ENCODE measurements around the gene KLKB1.
"Not testable (repeated sequence)": the region's sequence is repeated elsewhere in the genome, so short reads cannot be mapped to it uniquely, and the experiment has no call there.

Gene KLKB1

GRCh38 chr4:186240848-186241491 is 13.7 kb downstream of the KLKB1 start:
- H3K27ac ChIP-seq: no peak overlapping the region
- no peak for DNase-seq (ENCODE audit: low spot score)
- no peak for TF ChIP-seq CTCF (IDR thresholded peaks at IDR 0.05)
- H3K4me3 ChIP-seq: no peak overlapping the region

DNA sequence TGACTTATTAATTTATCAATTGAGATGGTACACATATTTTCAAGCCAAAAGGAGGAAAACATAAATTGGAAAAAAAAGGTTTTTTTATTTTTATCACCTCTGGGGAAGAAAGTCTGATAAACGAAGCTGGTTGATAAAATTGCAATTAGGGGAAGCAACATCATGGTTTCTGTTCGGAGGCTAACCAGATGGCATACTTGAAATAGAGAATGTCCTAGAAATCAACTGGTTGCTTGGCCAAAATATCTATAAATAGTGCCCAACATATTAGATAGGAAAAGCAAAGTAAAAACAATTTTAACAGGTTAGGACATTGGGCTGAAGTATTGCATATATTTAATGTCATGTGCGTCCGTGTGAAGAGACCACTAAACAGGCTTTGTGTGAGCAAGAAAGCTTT is 14.3 kb downstream of the KLKB1 start:
- H3K27ac ChIP-seq: no peak overlapping the region
- DNase-seq (ENCODE audit: low spot score): no peak
- no peak for TF ChIP-seq CTCF (IDR thresholded peaks at IDR 0.05)
- no peak overlapping the region for H3K4me3 ChIP-seq

GRCh38 chr4:186242031-186242430 is 14.7 kb downstream of the KLKB1 start:
- DNase-seq (ENCODE audit: low spot score); H3K27ac ChIP-seq; H3K4me3 ChIP-seq: not testable (repeated sequence)

DNA sequence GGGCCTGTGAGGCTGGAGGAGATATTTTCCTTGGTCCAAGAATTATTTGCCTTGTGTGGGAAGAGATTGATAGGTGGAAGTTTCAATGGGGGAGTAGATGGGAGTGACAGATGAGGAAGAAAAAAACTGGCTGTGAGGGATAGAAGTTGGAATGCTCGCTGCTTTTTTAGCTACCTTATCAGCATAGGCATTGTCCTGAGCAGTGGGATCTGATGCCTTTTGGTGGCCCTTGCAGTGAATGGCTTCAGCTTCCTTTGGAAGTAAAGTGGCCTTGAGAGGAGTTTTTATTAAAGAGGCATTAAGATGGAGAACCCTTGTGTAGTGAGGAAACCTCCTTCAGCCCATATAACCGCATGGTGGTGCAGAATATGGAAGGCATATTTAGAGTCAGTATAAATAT is 16.0 kb downstream of the KLKB1 start:
- no peak for TF ChIP-seq CTCF (IDR thresholded peaks at IDR 0.05)
- DNase-seq (ENCODE audit: low spot score): no peak

DNA sequence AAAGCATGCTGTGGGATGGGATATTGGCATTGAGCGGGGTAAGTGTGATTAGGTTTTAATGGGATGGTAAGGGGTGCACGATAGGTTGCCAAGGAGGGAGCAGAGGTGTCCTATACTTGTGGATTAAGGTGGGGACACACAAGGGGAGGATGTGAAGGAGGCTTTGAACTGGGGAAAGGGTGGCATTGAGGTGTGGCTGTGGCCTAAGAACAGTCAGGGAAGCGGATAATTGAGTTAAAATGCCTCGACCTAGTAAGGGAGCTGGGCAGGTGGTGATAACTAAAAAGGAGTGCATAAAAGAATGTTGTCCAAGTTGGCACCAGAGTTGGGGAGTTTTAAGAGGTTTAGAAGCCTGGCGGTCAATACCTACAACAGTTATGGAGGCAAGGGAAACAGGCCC is 17.5 kb downstream of the KLKB1 start:
- H3K27ac ChIP-seq: no peak overlapping the region
- DNase-seq (ENCODE audit: low spot score): no peak
- no peak for TF ChIP-seq CTCF (IDR thresholded peaks at IDR 0.05)

More for the DNA sequence above, 16.0 kb downstream of the KLKB1 start:
- Histone ChIP-seq H3K27ac (no peak overlapping the region), H3K4me3 (no peak overlapping the region)

DNA sequence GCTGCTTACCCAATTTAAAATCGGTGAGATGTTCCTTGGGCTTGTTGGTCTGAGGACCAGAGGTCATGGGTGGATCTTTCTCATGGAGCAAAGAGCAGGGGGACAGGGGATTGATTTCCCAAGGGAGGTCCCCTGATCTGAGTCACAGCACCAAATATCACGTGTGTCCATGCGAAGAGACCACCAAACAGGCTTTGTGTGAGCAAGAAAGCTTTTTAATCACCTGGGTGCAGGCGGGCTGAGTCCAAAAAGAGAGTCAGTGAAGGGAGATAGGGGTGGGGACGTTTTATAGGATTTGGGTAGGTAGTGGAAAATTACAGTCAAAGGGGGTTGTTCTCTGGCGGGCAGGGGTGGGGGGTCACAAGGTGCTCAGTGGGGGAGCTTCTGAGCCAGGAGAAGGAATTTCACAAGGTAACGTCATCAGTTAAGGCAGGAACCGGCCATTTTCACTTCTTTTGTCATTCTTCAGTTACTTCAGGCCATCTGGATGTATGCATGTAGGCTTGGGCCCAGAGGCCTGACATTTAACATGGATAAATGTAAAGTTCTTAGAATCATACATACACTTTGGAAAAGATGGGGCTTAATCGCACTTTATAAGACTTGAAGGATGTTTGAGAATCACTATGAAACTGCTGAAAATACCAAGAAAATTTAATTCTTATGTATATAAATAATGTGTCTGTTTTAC is 19.9 kb downstream of the KLKB1 start:
- not testable (repeated sequence) for H3K27ac ChIP-seq; DNase-seq (ENCODE audit: low spot score); H3K4me3 ChIP-seq

More for the DNA sequence above, 17.5 kb downstream of the KLKB1 start:
- no peak overlapping the region for H3K4me3 ChIP-seq

GRCh38 chr4:186248643-186249042 is 21.3 kb downstream of the KLKB1 start:
- Histone ChIP-seq H3K27ac (no peak overlapping the region), H3K4me3 (no peak overlapping the region)
- TF ChIP-seq CTCF (IDR thresholded peaks at IDR 0.05): no peak
- no peak for DNase-seq (ENCODE audit: low spot score)

Measured in coronary artery (tissue), 2 donors.